ENCODE data around the gene RAD51B.

DNA sequence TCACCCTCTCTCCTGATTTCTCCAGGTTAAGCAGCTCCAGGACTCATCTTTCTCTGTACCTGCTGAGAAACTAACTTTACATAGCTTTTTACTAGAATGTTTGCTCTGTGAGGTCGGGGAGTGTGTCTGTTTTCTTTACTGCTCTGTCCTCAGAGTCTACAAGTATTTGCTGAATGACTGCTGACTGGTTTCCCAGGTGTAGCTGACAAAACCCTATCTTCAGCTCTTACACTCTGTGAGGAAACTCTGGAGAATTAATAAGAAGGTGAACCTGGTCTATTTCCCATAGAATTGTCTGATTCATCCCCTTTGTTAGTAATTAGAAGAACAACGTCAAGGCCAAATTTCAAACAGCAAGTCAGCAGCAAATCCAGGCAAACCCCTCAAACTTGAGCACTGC lies 746.5 kb downstream of the RAD51B start:
- TF ChIP-seq, protein P1, sequence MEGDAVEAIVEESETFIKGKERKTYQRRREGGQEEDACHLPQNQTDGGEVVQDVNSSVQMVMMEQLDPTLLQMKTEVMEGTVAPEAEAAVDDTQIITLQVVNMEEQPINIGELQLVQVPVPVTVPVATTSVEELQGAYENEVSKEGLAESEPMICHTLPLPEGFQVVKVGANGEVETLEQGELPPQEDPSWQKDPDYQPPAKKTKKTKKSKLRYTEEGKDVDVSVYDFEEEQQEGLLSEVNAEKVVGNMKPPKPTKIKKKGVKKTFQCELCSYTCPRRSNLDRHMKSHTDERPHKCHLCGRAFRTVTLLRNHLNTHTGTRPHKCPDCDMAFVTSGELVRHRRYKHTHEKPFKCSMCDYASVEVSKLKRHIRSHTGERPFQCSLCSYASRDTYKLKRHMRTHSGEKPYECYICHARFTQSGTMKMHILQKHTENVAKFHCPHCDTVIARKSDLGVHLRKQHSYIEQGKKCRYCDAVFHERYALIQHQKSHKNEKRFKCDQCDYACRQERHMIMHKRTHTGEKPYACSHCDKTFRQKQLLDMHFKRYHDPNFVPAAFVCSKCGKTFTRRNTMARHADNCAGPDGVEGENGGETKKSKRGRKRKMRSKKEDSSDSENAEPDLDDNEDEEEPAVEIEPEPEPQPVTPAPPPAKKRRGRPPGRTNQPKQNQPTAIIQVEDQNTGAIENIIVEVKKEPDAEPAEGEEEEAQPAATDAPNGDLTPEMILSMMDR (IDR thresholded peaks at IDR 0.05): no peak
- TF ChIP-seq POLR2AphosphoS5 (IDR thresholded peaks at IDR 0.05; ENCODE audit: low read depth, low read length): no peak
